SJSA1 (cell line): ENCODE data around the gene MCAM. TPM values are rescaled to one million over a fixed set of nuclear protein-coding genes. Genes with fewer than 3 reads are reported as not detected.

Source experiments
- DNase-seq, 2 experiments: peaks; one replicate each; pipeline ENCODE4 v3.0.0-alpha.2; 2015 to 2020; ENCODE audit warnings: low spot score in 2 of 2, low read depth in 1 of 2
- H3K27ac ChIP-seq: fragments of 250-450 bp; sonication (Bioruptor Pico); 2 replicates; pipeline ENCODE4 v1.5.1; 2020; ENCODE audit warnings: mild to moderate bottlenecking, moderate library complexity
- H3K27me3 ChIP-seq: fragments of 250-450 bp; sonication (Bioruptor Pico); replicated peaks from 2 replicates; pipeline ENCODE4 v1.5.1; 2020; ENCODE audit warnings: mild to moderate bottlenecking, moderate library complexity
- H3K36me3 ChIP-seq: fragments of 250-450 bp; sonication (Bioruptor Pico); 2 replicates; pipeline ENCODE4 v1.5.1; 2020; ENCODE audit warnings: mild to moderate bottlenecking
- H3K4me1 ChIP-seq: fragments of 250-450 bp; sonication (Bioruptor Pico); replicated peaks from 2 replicates; pipeline ENCODE4 v1.6.1; 2021; ENCODE audit warnings: mild to moderate bottlenecking
- H3K4me3 ChIP-seq: fragments of 250-450 bp; sonication (Bioruptor Pico); 2 replicates; pipeline ENCODE4 v1.5.1; 2020; ENCODE audit warnings: mild to moderate bottlenecking
- H3K9me3 ChIP-seq: fragments of 250-450 bp; sonication (Bioruptor Pico); replicated peaks from 2 replicates; pipeline ENCODE4 v1.5.1; 2020; ENCODE audit warnings: mild to moderate bottlenecking
- total RNA-seq: library from RNA; depleted of rRNA; stranded (reverse); fragments of >200 nt; shearing (Covaris generic); gene quantifications from 2 replicates; pipeline ENCODE4 v1.2.3, GENCODE V29; 2014; rRNA removed

Gene MCAM
- total RNA-seq, 1 experiment from 2014 or later, result 272 TPM

DNA sequence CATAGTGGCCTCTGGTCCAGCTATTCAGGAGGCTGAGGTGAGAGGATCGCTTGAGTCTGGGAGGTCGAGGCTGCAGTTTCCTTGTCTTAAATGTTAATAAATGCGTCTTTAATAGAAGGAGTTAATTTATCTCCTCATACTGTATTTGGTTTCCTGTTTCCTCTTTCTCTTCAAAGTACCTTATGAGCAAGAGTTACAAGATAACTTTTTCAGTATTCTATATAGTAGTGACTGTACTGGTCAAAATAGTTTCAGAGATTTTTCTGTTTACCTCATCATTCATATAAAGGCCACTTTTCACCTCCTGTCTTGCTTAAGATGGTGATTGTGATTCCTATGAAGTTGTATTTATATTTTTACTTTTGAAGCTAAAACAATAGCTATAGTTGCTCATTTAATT lies 50.9 kb downstream of the MCAM start:
- H3K4me3 ChIP-seq, result no peak overlapping the region
- peaks cover 14% of the 10 kb centered on the region for H3K4me1 ChIP-seq
- H3K36me3 ChIP-seq, result no peaks in the 10 kb centered on the region
- no peaks in the 10 kb centered on the region for H3K27me3 ChIP-seq
- no peak for DNase-seq
- H3K9me3 ChIP-seq, result no peaks in the 10 kb centered on the region
- H3K27ac ChIP-seq, result no peak overlapping the region

GRCh38 chr11:119263352-119263940 lies 53.5 kb downstream of the MCAM start:
- Histone ChIP-seq H3K9me3 (no peaks in the 10 kb centered on the region), H3K36me3 (no peaks in the 10 kb centered on the region), H3K4me3 (no peak overlapping the region), H3K27me3 (no peaks in the 10 kb centered on the region), H3K27ac (no peak overlapping the region), H3K4me1 (peaks cover 14% of the 10 kb centered on the region)
- no peak for DNase-seq

DNA sequence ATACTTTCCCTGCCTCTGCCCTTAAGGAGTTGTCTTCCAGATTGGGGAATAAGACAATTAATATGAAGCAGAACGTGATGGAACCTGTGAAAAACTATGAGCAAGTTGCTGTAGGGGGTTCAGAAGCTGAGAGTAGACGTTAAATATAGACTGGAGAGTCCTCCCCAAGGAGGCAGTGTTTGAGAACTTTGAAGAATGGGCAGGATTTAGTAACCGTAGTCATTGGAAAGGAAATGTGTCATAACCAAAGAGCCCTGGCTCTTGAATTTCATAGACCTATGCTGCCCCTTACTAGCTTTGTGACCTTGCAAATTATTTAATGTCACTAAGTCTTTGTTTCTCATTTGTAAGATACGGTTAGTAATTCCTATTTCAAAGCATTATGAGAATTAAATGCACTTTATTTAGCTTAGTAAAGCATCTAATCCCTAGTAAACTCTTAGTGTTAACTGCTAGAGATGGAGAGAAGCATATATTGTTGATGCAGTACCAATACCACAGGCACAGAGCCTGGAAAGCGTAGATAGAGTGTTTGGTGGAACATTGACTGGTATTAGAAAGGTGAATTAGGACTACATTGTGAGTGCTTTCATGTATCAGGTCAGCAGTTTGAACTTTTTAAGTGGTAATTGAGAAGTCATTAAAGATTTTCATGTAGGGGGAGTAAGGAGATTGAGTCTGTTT lies 54.1 kb downstream of the MCAM start:
- Histone ChIP-seq H3K9me3 (no peaks in the 10 kb centered on the region), H3K4me3 (no peak overlapping the region), H3K27me3 (no peaks in the 10 kb centered on the region), H3K27ac (no peak overlapping the region), H3K36me3 (no peaks in the 10 kb centered on the region), H3K4me1 (peaks cover 14% of the 10 kb centered on the region)
- no peak for DNase-seq

- no peak overlapping the region for H3K27ac ChIP-seq
- H3K9me3 ChIP-seq, result no peaks in the 10 kb centered on the region
- H3K36me3 ChIP-seq, result no peaks in the 10 kb centered on the region
- H3K27me3 ChIP-seq, result no peaks in the 10 kb centered on the region
- DNase-seq, result no peak
- peaks cover 14% of the 10 kb centered on the region for H3K4me1 ChIP-seq
- H3K4me3 ChIP-seq, result no peak overlapping the region
These were observed 57.9 kb downstream of the MCAM start for GRCh38 chr11:119258983-119259382.

Other genes starting within 250 kb of the MCAM start
- 5.6 and 11.2 TPM in 2 replicates for gene VPS11, start 249.3 kb downstream of the MCAM start, total RNA-seq
- 2.1 and 6.4 TPM in 2 replicates for gene HMBS, start 232.2 kb downstream of the MCAM start, total RNA-seq
- 9.7 and 17.0 TPM in 2 replicates for gene DPAGT1, start 215.3 kb downstream of the MCAM start, total RNA-seq
- 5.1 and 5.4 TPM in 2 replicates for gene C2CD2L, start 209.8 kb downstream of the MCAM start, total RNA-seq
- 3.1 and 6.7 TPM in 2 replicates for gene HINFP, start 195.6 kb downstream of the MCAM start, total RNA-seq
- 0.05 TPM in 1 of 2 replicates, not detected in the other for gene ABCG4, start 168.1 kb downstream of the MCAM start, total RNA-seq
- 3.1 and 5.5 TPM in 2 replicates for gene NLRX1, start 148.4 kb downstream of the MCAM start, total RNA-seq
- gene NHERF4, start 131.7 kb downstream of the MCAM start, total RNA-seq, result not detected in 2 replicates
- gene CBL, start 110.8 kb downstream of the MCAM start, total RNA-seq, result 5.0 and 9.1 TPM in 2 replicates
- gene RNF26, start 17.4 kb upstream of the MCAM start, total RNA-seq, result 2.2 and 3.4 TPM in 2 replicates
- gene C1QTNF5, start 23.8 kb upstream of the MCAM start, total RNA-seq, result 0.11 TPM in 1 of 2 replicates, not detected in the other
- not detected in 2 replicates for gene MFRP, start 29.6 kb upstream of the MCAM start, total RNA-seq
- 0.21 TPM in 1 of 2 replicates, not detected in the other for gene USP2, start 64.6 kb upstream of the MCAM start, total RNA-seq
- gene THY1, start 106.0 kb upstream of the MCAM start, total RNA-seq, result 7.4 and 51.6 TPM in 2 replicates